Esophagus squamous epithelium (tissue), 4 donors: Measurements from ENCODE around the gene HCRTR2.
"Not testable (repeated sequence)": the region's sequence is repeated elsewhere in the genome, so short reads cannot be mapped to it uniquely, and the experiment has no call there.

Experiments used
- CTCF ChIP-seq, 6 experiments: fragments of 450-650 bp in 4 of 6; fragments of 200-600 bp in 2 of 6; sonication (generic) in 2 of 6; IDR thresholded peaks; one replicate each; pipeline ENCODE4 v1.5.1; 2016 to 2019; ENCODE audit warnings: antibody characterized with exemption in 6 of 6, mild to moderate bottlenecking in 4 of 6, moderate library complexity in 4 of 6
- POLR2A ChIP-seq, 4 donors: fragments of 450-650 bp; IDR thresholded peaks; one replicate each; pipeline ENCODE4 v1.6.1; 2017; ENCODE audit warnings: antibody characterized with exemption in 4 of 4, mild to moderate bottlenecking in 4 of 4, moderate library complexity in 3 of 4

GRCh38 chr6:55240975-55241605 lies 66.8 kb downstream of the HCRTR2 start:
- TF ChIP-seq CTCF (IDR thresholded peaks at IDR 0.05) = peak in 5 of 6 experiments; percentile 33 to 63 (median 43)
- not testable (repeated sequence) for TF ChIP-seq POLR2A (IDR thresholded peaks at IDR 0.05)
